Central memory CD8-positive, alpha-beta T cell (primary cell): ENCODE results near the gene HMG20A.

Experiments used
- ATAC-seq: fragments of 150-1000 bp; cut with Tn5 transposase; replicated peaks from 2 replicates; pipeline ENCODE4 v1.10.0; 2022; ENCODE audit warnings: mild to moderate bottlenecking, moderate FRiP score, moderate number of reproducible peaks; ENCODE audit not compliant: poor library complexity, severe bottlenecking; ENCODE audit errors: extremely low read depth
- DNase-seq, 2 donors: peaks; one replicate each; pipeline ENCODE4 v3.0.0; 2021; ENCODE audit warnings: low spot score in 2 of 2
- H3K27ac Mint-ChIP-seq: one replicate; pipeline ENCODE4 v1.8.0; 2022; ENCODE audit warnings: low read depth, mild to moderate bottlenecking, moderate library complexity, mixed read lengths
- H3K27me3 Mint-ChIP-seq: one replicate; pipeline ENCODE4 v1.8.0; 2022; ENCODE audit warnings: mixed read lengths
- H3K36me3 Mint-ChIP-seq: one replicate; pipeline ENCODE4 v1.8.0; 2022; ENCODE audit warnings: mild to moderate bottlenecking, moderate library complexity, mixed read lengths; ENCODE audit not compliant: insufficient read depth
- H3K4me1 Mint-ChIP-seq: one replicate; pipeline ENCODE4 v1.8.0; 2022; ENCODE audit warnings: mixed read lengths
- H3K4me3 Mint-ChIP-seq: one replicate; pipeline ENCODE4 v1.8.0; 2022; ENCODE audit warnings: mild to moderate bottlenecking, moderate library complexity, mixed read lengths
- H3K9me3 Mint-ChIP-seq: one replicate; pipeline ENCODE4 v1.8.0; 2022; ENCODE audit warnings: mixed read lengths

HMG20A gene

GRCh38 chr15:77420610-77421369 lies at the start of gene HMG20A:
TSS of gene HMG20A (plus strand) at chr15:77420888. CDS start at chr15:77458408, 37,520 bp downstream.
- DNase-seq, result peak; percentile 27 to 28
- H3K27me3 Mint-ChIP-seq, result no peaks in the 10 kb centered on the region
- peaks cover 52% of the 10 kb centered on the region for H3K4me1 Mint-ChIP-seq
- peak within 1 kb of the TSS; percentile 99 for H3K4me3 Mint-ChIP-seq
- H3K9me3 Mint-ChIP-seq, result no peaks in the 10 kb centered on the region
- H3K27ac Mint-ChIP-seq, result peak within 1 kb of the TSS; percentile 98
- ATAC-seq, result peak; percentile 55
- H3K36me3 Mint-ChIP-seq, result peaks cover 10% of the 10 kb centered on the region

GRCh38 chr15:77371850-77372563 lies 48.7 kb upstream of the HMG20A start:
- DNase-seq (no peak), ATAC-seq (no peak)
- no peaks in the 10 kb centered on the region for H3K27me3 Mint-ChIP-seq
- H3K9me3 Mint-ChIP-seq, result no peaks in the 10 kb centered on the region
- H3K27ac Mint-ChIP-seq, result no peak overlapping the region
- H3K36me3 Mint-ChIP-seq, result no peaks in the 10 kb centered on the region
- H3K4me1 Mint-ChIP-seq, result no peaks in the 10 kb centered on the region
- no peak overlapping the region for H3K4me3 Mint-ChIP-seq

GRCh38 chr15:77373441-77373840 lies 47.2 kb upstream of the HMG20A start:
- ATAC-seq (no peak), DNase-seq (no peak)
- Mint-ChIP-seq H3K36me3 (no peaks in the 10 kb centered on the region), H3K27ac (no peak overlapping the region), H3K27me3 (no peaks in the 10 kb centered on the region), H3K9me3 (no peaks in the 10 kb centered on the region), H3K4me1 (no peaks in the 10 kb centered on the region), H3K4me3 (no peak overlapping the region)

DNA sequence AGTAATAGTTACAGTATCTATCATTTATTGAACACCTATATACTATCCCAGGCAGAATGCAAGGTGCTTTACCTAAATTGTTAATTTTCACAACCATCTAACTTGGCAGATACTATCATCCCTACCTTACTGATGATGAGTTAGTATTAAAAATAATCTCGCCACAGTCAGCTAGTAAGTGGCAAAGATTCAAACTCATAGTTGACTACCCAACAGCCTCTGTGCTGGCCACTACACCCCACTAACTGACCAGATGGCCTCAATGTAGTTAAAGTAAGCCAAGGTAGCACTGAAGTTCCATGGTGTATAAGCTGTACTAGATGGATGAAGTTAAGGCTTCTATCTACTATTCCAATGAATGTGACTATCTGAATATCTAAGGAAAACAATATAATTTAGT lies 45.6 kb upstream of the HMG20A start:
- no peaks in the 10 kb centered on the region for H3K36me3 Mint-ChIP-seq
- H3K27me3 Mint-ChIP-seq, result no peaks in the 10 kb centered on the region
- no peaks in the 10 kb centered on the region for H3K9me3 Mint-ChIP-seq
- no peak for DNase-seq
- ATAC-seq, result no peak
- H3K4me1 Mint-ChIP-seq, result no peaks in the 10 kb centered on the region
- H3K4me3 Mint-ChIP-seq, result no peak overlapping the region
- no peak overlapping the region for H3K27ac Mint-ChIP-seq

GRCh38 chr15:77376770-77377169 lies 43.9 kb upstream of the HMG20A start:
- Mint-ChIP-seq H3K4me1 (no peaks in the 10 kb centered on the region), H3K36me3 (no peaks in the 10 kb centered on the region), H3K27me3 (no peaks in the 10 kb centered on the region), H3K9me3 (no peaks in the 10 kb centered on the region), H3K4me3 (no peak overlapping the region), H3K27ac (no peak overlapping the region)
- DNase-seq, result no peak
- ATAC-seq, result no peak

DNA sequence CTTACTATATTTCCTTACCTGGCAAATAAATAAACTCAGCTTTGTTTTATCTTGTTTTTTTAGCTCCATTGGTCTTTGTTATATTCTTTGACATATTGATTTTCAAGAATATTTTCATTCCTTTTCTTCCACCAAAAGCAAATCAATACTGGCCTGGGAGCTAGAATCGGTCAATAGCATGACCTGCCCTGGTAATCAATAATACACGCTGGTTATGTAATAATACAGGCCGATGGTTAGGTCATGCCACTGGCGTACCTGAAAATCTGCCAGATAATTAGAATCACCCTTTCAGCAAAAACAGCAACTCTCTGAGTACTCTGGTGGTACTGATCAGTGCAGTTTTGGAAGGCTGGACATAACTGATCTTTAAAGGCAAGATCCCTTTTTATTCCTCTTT lies 40.7 kb upstream of the HMG20A start:
- no peaks in the 10 kb centered on the region for H3K9me3 Mint-ChIP-seq
- no peak overlapping the region for H3K4me3 Mint-ChIP-seq
- H3K4me1 Mint-ChIP-seq, result no peaks in the 10 kb centered on the region
- ATAC-seq (no peak), DNase-seq (no peak)
- H3K36me3 Mint-ChIP-seq, result no peaks in the 10 kb centered on the region
- no peaks in the 10 kb centered on the region for H3K27me3 Mint-ChIP-seq
- H3K27ac Mint-ChIP-seq, result no peak overlapping the region

- DNase-seq (no peak), ATAC-seq (no peak)
- H3K27ac Mint-ChIP-seq, result no peak overlapping the region
- no peaks in the 10 kb centered on the region for H3K36me3 Mint-ChIP-seq
- H3K4me1 Mint-ChIP-seq, result no peaks in the 10 kb centered on the region
- H3K27me3 Mint-ChIP-seq, result no peaks in the 10 kb centered on the region
- no peaks in the 10 kb centered on the region for H3K9me3 Mint-ChIP-seq
- H3K4me3 Mint-ChIP-seq, result no peak overlapping the region
Observed at GRCh38 chr15:77384086-77384485, 36.6 kb upstream of the HMG20A start.

DNA sequence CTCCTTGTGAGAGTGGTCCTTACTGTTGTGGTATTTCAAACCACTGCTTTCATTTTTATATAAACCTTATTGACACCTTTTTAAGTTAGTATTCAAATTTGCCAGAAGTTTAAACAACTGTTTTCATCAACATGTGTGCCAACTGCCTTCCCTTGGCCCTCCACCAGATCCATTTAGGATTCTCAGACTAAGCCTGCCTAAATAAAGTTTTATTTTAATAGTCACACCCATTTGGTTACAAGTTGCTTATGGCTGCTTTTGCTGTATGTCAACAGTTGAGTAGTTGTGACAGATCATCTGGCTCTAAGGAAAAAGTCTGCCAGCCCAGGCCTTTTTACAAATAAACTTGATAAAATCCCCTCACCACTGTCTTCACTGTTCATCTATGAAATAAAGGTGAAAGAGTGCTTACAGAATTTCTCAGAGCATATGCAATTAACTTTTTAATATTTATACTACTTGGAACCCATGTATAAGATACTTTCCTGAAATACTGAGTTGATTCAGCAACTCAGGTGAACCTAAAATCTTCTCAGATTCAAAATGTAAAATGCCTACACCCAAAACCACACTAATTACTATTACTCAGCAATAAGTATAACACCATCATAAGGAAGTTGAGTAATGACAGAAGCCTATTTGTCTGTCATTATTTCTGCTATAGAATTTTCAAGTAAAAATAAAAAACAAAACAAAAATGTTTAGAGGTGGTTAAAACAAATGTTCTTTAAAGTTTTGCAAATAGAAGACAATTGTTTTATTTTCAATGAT lies 35.9 kb upstream of the HMG20A start:
- Mint-ChIP-seq H3K9me3 (no peaks in the 10 kb centered on the region), H3K27ac (peak overlapping the region; percentile 69)

GRCh38 chr15:77386626-77387025 lies 34.1 kb upstream of the HMG20A start:
- H3K36me3 Mint-ChIP-seq, result no peaks in the 10 kb centered on the region
- H3K4me1 Mint-ChIP-seq, result no peaks in the 10 kb centered on the region
- H3K27ac Mint-ChIP-seq, result no peak overlapping the region
- no peak overlapping the region for H3K4me3 Mint-ChIP-seq
- H3K27me3 Mint-ChIP-seq, result no peaks in the 10 kb centered on the region
- DNase-seq (no peak), ATAC-seq (no peak)
- H3K9me3 Mint-ChIP-seq, result no peaks in the 10 kb centered on the region

More for the DNA sequence above, 35.9 kb upstream of the HMG20A start:
- H3K4me1 Mint-ChIP-seq, result no peaks in the 10 kb centered on the region
- no peaks in the 10 kb centered on the region for H3K36me3 Mint-ChIP-seq
- ATAC-seq (no peak), DNase-seq (no peak)
- no peak overlapping the region for H3K4me3 Mint-ChIP-seq
- H3K27me3 Mint-ChIP-seq, result no peaks in the 10 kb centered on the region

DNA sequence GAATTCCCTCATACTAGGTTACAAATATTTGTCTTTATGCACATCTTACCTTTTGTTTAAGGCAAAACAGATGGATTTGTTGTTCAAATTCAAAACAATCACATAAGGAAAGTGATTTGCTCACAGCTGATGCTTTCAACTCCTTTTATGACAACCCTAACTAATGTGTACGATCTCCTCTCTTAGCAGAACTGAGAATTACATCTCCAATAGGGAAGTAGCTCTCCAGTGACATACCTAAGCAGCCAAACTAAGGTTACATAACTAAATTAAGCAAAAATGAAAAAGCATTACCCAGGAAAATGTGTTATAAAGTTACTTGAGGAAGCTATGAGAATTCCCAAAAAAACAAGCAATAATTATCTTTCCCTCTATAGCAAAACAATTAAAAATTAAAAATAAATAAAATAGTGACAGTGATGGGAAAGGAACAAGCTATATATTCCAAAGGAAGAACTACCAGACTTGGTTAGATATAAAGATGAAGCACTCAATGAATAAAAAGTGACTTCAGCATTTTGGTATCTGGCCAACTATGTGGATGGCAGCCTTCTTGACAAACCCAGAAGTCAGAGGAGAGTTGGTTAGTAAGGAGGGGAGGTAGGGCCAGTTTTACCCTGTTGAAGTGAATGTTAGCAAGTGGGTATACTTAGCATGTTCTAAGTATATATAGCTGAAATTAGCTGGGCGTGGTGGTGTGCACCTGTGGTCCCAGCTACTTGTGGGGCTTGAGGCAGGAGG lies 33.2 kb upstream of the HMG20A start:
- no peak for DNase-seq
- no peaks in the 10 kb centered on the region for H3K36me3 Mint-ChIP-seq
- H3K27me3 Mint-ChIP-seq, result no peaks in the 10 kb centered on the region
- no peak overlapping the region for H3K4me3 Mint-ChIP-seq
- no peaks in the 10 kb centered on the region for H3K4me1 Mint-ChIP-seq
- H3K27ac Mint-ChIP-seq, result no peak overlapping the region
- no peak for ATAC-seq
- no peaks in the 10 kb centered on the region for H3K9me3 Mint-ChIP-seq

DNA sequence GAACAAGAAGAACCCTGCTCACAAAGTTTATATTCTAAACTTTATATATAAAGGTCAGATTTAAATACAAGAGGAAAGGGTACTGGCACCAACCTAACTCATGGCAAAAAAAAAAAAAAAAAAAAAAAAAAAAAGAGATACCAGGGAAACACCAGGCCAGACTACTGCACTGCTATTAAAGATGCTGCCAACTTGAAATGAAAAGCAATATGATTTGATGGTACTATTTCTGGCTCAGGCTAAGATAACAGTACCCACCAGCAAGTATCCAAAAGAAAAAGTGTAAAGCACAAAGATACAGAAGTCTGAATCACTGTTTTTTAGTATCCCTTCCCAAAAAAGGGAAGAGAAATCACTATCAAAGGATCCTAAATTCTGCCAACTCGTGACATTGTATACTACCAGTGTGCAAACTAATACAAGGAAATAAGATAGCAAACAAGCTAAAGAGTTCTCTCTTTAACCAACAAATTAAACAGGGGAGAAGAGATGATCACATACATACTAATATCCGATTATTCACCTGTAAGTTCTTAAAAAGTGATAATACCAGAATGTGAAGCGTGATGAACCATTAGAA lies 29.2 kb upstream of the HMG20A start:
- Mint-ChIP-seq H3K9me3 (peaks cover 14% of the 10 kb centered on the region), H3K36me3 (no peaks in the 10 kb centered on the region), H3K4me1 (peaks cover 5% of the 10 kb centered on the region), H3K4me3 (no peak overlapping the region), H3K27ac (no peak overlapping the region), H3K27me3 (no peaks in the 10 kb centered on the region)
- no peak for DNase-seq
- no peak for ATAC-seq
